ENCODE data around the gene MIER3.

MIER3 gene

GRCh38 chr5:56977822-56978221, 25.9 kb upstream of the MIER3 start:
- no peak for DNase-seq (ENCODE audit: low read depth)
- H3K4me3 ChIP-seq (ENCODE audit: low read depth, low read length), result no peak overlapping the region
- TF ChIP-seq CTCF (conservative IDR thresholded peaks at IDR 0.05; ENCODE audit: low read depth, low read length), result no peak

GRCh38 chr5:56977021-56977420, 25.1 kb upstream of the MIER3 start:
- TF ChIP-seq CTCF (conservative IDR thresholded peaks at IDR 0.05; ENCODE audit: low read depth, low read length), result no peak
- no peak for DNase-seq (ENCODE audit: low read depth)
- no peak overlapping the region for H3K4me3 ChIP-seq (ENCODE audit: low read depth, low read length)

GRCh38 chr5:56974241-56974640, 22.3 kb upstream of the MIER3 start:
- H3K4me3 ChIP-seq (ENCODE audit: low read depth, low read length), result no peak overlapping the region
- no peak for TF ChIP-seq CTCF (conservative IDR thresholded peaks at IDR 0.05; ENCODE audit: low read depth, low read length)

GRCh38 chr5:56973473-56973872, 21.6 kb upstream of the MIER3 start:
- no peak for TF ChIP-seq CTCF (conservative IDR thresholded peaks at IDR 0.05; ENCODE audit: low read depth, low read length)

More at GRCh38 chr5:56974241-56974640, 22.3 kb upstream of the MIER3 start:
- no peak for DNase-seq (ENCODE audit: low read depth)

GRCh38 chr5:56971275-56971674, 19.4 kb upstream of the MIER3 start:
- no peak for DNase-seq (ENCODE audit: low read depth)
- TF ChIP-seq CTCF (conservative IDR thresholded peaks at IDR 0.05; ENCODE audit: low read depth, low read length), result no peak
- H3K4me3 ChIP-seq (ENCODE audit: low read depth, low read length), result no peak overlapping the region

More at GRCh38 chr5:56973473-56973872, 21.6 kb upstream of the MIER3 start:
- DNase-seq (ENCODE audit: low read depth), result no peak
- no peak overlapping the region for H3K4me3 ChIP-seq (ENCODE audit: low read depth, low read length)

GRCh38 chr5:56964173-56964572, 12.2 kb upstream of the MIER3 start:
- no peak for DNase-seq (ENCODE audit: low read depth)
- TF ChIP-seq CTCF (conservative IDR thresholded peaks at IDR 0.05; ENCODE audit: low read depth, low read length), result no peak

GRCh38 chr5:56963246-56963645, 11.3 kb upstream of the MIER3 start:
- no peak overlapping the region for H3K4me3 ChIP-seq (ENCODE audit: low read depth, low read length)
- no peak for DNase-seq (ENCODE audit: low read depth)
- TF ChIP-seq CTCF (conservative IDR thresholded peaks at IDR 0.05; ENCODE audit: low read depth, low read length), result no peak

More at GRCh38 chr5:56964173-56964572, 12.2 kb upstream of the MIER3 start:
- no peak overlapping the region for H3K4me3 ChIP-seq (ENCODE audit: low read depth, low read length)

Measured in choroid plexus epithelial cell (primary cell).